Thymus (tissue), 11 donors: ENCODE measurements around the gene ZBTB7C. TPM values are rescaled to one million over a fixed set of nuclear protein-coding genes. Genes with fewer than 3 reads are reported as not detected.

Experiments
- DNase-seq, 9 donors: peaks; one replicate each; pipeline ENCODE4 v3.0.0-alpha.2; 2013; ENCODE audit warnings: low spot score in 9 of 9, low read depth in 6 of 9, missing footprints in 1 of 9
- H3K27ac ChIP-seq, 2 donors: one replicate each; pipeline ENCODE4 v1.5.1; 2013; ENCODE audit warnings: control low read depth in 1 of 2, low read depth in 1 of 2, low read length in 1 of 2, mild to moderate bottlenecking in 1 of 2, moderate library complexity in 1 of 2
- H3K27me3 ChIP-seq, 2 donors: one replicate each; pipeline ENCODE4 v1.5.1; 2013; ENCODE audit warnings: low read length in 1 of 2; ENCODE audit not compliant: control insufficient read depth in 2 of 2, insufficient read depth in 1 of 2
- H3K36me3 ChIP-seq, 2 donors: one replicate each; pipeline ENCODE4 v1.5.1; 2013; ENCODE audit warnings: low read length in 1 of 2, mild to moderate bottlenecking in 1 of 2, moderate library complexity in 1 of 2; ENCODE audit not compliant: control insufficient read depth in 2 of 2, insufficient read depth in 2 of 2
- H3K4me1 ChIP-seq, 2 donors: one replicate each; pipeline ENCODE4 v1.5.1; 2013; ENCODE audit warnings: low read length in 2 of 2; ENCODE audit not compliant: control insufficient read depth in 2 of 2, insufficient read depth in 2 of 2
- H3K4me3 ChIP-seq, 2 donors: one replicate each; pipeline ENCODE4 v1.5.1; 2013; ENCODE audit warnings: low read length in 2 of 2, control low read depth in 1 of 2, mild to moderate bottlenecking in 1 of 2
- H3K9me3 ChIP-seq, 2 donors: one replicate each; pipeline ENCODE4 v1.5.1; 2013; ENCODE audit warnings: low read length in 1 of 2, mild to moderate bottlenecking in 1 of 2; ENCODE audit not compliant: control insufficient read depth in 2 of 2, insufficient read depth in 1 of 2
- WGBS: extraction: QIAGEN DNeasy Blood & Tissue Kit; methylation state at CpG from one replicate; pipeline ENCODE4 v1.1.7; 2013; 5-methylcytosine and 5-hydroxymethylcytosine counted together
- polyA plus RNA-seq: library from polyadenylated mRNA; stranded (reverse); fragments of 200-250 nt; gene quantifications from one replicate; pipeline ENCODE4 v1.2.3, GENCODE V29; 2013
- total RNA-seq: library from RNA; stranded (reverse); fragments of 120-200 nt; gene quantifications from one replicate; pipeline ENCODE4 v1.2.4, GENCODE V29; 2013
- donor health status: healthy.

Gene ZBTB7C
- total and polyA plus RNA-seq, 2 donors: 0.14 to 0.73 TPM

DNA sequence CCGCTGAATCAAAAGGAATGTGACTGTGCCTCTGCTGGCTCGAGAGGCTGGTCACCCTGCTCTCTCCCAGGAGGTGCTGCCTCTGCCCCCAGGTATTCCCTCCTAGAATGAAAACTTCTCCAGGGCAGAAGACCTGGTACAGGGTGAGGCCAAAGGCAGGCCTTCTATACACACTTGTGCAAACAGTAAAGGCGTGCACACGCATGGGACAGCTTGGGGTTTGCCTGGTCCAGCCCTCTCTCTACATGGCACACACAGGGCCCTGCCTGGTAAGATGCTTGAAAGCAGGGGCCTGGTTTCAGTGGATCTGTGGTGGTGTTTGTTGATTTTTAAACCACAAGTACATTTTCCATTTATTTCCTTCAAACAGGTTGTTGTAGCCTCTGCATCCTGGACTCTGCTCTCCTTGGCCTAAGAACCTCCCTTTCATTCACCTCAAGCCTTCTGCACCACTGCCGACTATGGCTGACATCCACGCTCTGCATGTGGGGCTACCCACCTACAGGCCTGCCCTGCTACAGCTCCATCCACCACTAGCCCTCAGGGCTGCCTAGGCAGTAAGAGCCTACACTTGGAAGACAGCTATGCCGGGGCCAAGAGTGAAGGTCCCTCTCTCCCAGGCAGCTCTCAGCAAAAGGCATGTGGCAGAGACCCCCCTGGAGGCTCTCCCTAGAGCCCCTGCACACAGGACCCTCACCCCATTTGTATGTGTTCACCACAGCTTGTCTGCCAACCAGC is 190.7 kb downstream of the ZBTB7C start:
- Histone ChIP-seq H3K4me1 (no peaks in the 10 kb centered on the region), H3K27me3 (no peaks in the 10 kb centered on the region), H3K36me3 (no peaks in the 10 kb centered on the region), H3K4me3 (no peak overlapping the region), H3K9me3 (no peaks in the 10 kb centered on the region), H3K27ac (no peak overlapping the region)
- WGBS: 97% methylated on average over 7 of the region's 7 CpGs
- no peak for DNase-seq

DNA sequence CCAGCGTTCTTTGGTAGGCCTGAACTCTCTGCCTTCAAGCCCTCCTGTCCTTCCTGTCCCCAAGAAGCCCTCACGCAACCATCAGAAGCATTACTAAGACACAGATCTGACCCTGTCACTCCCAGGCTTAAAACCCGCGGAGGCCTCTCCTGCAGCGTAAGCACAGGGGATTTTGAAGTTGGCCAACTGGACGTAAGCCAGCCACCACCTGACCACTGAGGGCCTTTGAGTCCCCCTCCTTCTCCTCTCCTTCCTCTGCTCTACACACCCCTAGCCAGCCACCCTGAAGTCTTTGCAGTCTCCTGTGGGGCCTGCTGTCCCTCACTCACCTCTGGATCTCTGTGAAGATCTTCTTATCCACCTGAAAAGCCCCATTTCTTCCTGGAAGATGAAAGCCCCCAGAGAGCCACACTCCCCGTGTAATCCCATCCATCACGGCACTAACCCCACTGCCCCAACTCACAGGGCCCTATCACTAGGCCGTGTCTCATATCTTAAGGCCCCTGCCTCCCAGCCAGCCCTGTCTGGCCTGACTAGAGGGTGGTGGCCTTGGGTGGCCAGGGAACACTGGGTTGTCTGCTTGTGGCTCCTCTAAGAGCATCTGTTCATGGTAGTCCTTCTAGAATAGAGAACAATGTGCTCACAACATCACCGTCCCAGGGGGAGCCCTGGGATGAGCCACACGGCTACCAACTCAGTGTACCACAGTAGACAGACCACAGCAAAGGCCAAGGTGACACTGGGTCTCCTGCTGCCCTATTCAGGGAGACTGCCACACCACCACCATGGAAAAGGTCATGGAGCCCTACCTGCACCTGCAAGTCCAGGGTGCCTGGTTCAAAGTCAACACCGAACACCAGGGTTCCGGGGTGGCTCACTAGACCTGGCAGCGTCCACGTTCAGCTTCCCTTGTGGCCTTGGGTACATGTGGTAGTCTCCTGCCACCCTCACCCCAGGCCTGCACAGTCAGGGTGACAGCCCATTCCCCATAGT is 191.6 kb downstream of the ZBTB7C start:
- no peak overlapping the region for H3K27ac ChIP-seq
- 95% methylated on average over 15 of the region's 15 CpGs for WGBS
- DNase-seq: no peak

DNA sequence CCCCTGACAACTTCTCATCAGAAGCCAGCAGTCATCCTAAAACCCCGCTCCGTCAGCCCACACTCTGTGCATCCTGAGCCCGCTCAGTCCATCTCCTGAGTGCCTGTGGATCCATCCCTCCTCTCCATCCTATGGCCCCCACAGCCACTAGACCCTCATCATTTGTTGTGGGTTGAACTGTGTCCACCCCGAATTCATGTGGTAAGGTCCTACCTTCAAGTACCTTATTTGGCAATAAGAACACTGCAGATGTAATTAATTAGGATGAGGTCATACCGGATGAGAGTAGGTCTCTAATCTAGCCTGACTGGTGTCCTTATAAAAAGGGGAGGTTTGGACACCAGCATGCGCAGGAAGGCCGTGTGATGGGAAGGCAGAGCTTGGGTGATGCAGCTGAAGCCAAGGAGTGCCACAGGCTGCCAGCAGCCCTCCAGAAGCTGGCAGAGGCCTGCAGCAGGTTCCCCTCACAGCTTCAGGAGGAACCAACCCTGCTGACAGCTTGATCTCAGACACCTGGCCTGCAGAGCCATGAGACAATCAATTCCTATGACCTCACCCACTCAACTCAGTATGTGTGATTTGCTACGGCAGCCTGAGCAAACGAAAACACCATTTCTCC is 192.4 kb downstream of the ZBTB7C start:
- WGBS: 97% methylated on average over 9 of the region's 9 CpGs
- no peaks in the 10 kb centered on the region for H3K4me1 ChIP-seq
- H3K4me3 ChIP-seq: no peak overlapping the region
- no peaks in the 10 kb centered on the region for H3K27me3 ChIP-seq
- H3K27ac ChIP-seq: no peak overlapping the region
- DNase-seq: no peak
- H3K36me3 ChIP-seq: no peaks in the 10 kb centered on the region
- H3K9me3 ChIP-seq: no peaks in the 10 kb centered on the region

More for the DNA sequence above, 191.6 kb downstream of the ZBTB7C start:
- Histone ChIP-seq H3K36me3 (no peaks in the 10 kb centered on the region), H3K4me3 (no peak overlapping the region), H3K9me3 (no peaks in the 10 kb centered on the region), H3K27me3 (no peaks in the 10 kb centered on the region), H3K4me1 (no peaks in the 10 kb centered on the region)

DNA sequence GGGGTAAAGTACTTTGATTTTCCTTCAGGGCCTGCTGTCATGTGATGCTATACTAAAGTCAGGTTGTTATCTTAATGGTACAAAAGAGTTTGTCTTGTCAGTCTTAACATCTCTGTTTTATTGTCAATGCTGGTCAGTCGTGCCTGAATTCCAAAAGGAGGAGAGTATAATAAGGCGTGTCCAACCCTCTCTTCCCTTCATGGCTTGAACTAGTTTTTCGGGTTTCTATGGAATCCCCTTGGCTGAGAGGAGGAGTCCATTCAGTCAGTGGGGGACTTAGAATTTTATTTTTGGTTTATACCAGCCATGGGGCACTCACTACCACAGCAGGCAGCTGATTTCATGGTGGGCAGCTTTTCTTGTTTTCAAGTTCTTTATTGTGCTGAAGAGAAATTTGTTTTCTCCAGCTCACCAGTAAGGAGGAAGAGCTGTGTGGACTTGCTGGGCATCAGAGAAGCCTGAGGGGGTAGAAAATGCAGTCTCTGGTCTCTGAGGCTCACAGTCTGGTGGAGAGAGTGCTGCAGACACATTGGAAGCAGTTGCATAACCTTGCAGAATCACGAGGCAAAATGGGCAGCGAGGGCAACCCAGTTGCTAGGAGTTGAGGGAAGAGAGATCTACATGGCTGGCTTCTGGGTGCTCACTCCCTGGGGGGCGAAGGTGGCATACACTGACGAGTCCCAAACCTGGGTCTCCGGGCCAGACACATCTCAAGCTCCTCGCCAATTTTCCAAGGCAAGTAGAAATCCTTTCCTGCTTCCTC is 193.1 kb downstream of the ZBTB7C start:
- Histone ChIP-seq H3K27me3 (no peaks in the 10 kb centered on the region), H3K36me3 (no peaks in the 10 kb centered on the region), H3K9me3 (no peaks in the 10 kb centered on the region), H3K27ac (no peak overlapping the region), H3K4me1 (no peaks in the 10 kb centered on the region), H3K4me3 (no peak overlapping the region)
- DNase-seq: no peak
- WGBS: 92% methylated on average over 9 of the region's 9 CpGs

DNA sequence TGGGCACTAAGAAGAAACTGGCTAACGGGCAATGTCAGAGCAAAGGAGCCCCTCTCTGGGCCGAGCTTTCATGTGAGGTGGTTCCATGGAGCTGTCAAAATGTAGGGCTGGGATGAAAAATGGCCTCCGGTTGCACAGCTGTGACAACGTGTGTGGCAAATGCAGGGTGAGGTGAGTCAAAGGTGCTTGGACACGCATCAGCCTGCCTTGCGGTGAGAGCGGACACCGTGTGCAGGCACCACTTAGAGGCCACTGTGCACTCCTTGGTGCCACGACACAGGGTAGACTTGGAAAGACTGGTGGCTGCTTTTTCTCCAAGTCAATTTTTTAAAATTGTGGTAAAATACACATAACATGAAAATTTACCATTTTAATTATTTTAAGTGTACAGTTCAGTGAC is 195.4 kb downstream of the ZBTB7C start:
- no peak overlapping the region for H3K27ac ChIP-seq
- 94% methylated on average over 9 of the region's 9 CpGs for WGBS

DNA sequence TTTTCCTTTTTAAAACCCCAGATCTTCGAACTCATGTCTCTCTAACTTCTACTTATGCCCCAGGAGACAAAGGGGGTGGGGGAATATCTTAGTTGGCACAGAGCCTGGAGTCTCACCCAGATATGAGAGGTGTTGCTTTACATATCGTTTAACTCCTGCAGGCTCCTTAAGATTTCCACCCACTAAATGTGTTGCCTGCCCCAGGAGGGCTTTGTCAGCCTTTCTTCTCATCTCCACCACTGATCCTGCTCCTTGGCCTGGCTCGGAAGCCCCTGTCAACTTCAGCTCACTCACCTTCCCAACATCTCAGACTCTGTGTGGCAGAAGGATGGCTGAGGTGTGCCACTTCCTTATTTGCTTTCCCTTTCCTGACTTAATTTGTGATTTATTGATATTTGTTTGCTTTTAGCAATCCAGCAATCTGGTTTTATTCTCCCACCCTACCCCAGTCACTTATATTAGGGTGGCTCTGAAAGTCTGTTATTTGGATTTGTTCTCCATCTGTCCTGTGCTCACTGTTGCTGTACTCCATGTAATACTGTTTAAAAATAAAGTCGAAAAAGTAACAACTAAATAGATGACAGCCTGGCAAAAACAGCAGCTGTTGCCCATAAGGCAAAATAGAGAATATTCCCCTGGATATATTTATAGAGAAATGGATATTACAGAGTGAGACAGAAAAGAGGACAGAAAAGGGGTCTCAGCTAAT is 200.6 kb downstream of the ZBTB7C start:
- H3K27ac ChIP-seq: no peak overlapping the region
- no peak for DNase-seq
- WGBS: 58% methylated on average over 4 of the region's 4 CpGs

More for the DNA sequence above, 195.4 kb downstream of the ZBTB7C start:
- Histone ChIP-seq H3K4me1 (no peaks in the 10 kb centered on the region), H3K9me3 (no peaks in the 10 kb centered on the region), H3K27me3 (no peaks in the 10 kb centered on the region), H3K36me3 (no peaks in the 10 kb centered on the region), H3K4me3 (no peak overlapping the region)
- DNase-seq: no peak

DNA sequence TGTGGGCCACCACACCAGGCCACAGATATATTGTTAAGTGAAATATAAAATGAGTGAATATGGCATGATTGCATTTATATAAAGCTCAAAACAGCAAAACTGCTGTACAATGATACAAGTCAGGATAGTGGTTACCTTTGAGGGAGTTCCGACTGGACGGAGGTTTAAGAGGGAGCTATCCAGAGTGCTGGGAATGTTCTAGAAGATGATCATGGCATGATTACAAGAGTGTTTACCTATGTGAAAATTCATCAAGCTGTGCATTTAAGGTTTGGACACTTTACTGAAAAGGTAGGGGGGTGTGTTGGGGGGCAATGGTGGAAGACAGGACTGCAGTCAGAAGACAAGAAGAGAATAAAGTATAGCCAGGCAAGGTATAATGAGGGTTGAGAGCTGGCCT is 201.4 kb downstream of the ZBTB7C start:
- 93% methylated on average over 2 of the region's 2 CpGs for WGBS

More for the DNA sequence above, 200.6 kb downstream of the ZBTB7C start:
- Histone ChIP-seq H3K36me3 (no peaks in the 10 kb centered on the region), H3K9me3 (no peaks in the 10 kb centered on the region), H3K27me3 (no peaks in the 10 kb centered on the region), H3K4me3 (no peak overlapping the region), H3K4me1 (no peaks in the 10 kb centered on the region)

DNA sequence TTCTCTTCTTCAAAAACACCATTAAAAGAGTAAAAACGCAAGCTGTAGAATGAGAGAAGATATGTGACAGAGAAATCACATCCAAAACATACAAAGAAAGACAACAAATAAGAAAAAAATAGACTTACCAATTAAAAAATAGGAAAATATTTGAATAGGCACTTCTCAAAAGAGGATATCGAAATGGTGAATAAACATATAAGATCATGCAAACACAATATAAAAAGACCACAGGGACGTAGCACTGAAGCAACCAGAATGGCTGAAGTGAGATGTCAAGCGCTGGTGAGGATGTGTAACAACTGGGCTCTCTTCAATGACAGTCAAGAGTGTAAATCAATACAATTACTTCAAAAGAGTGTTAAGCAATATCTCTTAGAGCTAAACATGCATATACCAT is 202.3 kb downstream of the ZBTB7C start:
- H3K9me3 ChIP-seq: no peaks in the 10 kb centered on the region
- no peak for DNase-seq
- H3K27me3 ChIP-seq: no peaks in the 10 kb centered on the region
- H3K27ac ChIP-seq: no peak overlapping the region
- no peak overlapping the region for H3K4me3 ChIP-seq
- H3K36me3 ChIP-seq: no peaks in the 10 kb centered on the region
- WGBS: 93% methylated on average over 4 of the region's 4 CpGs
- H3K4me1 ChIP-seq: no peaks in the 10 kb centered on the region

More for the DNA sequence above, 201.4 kb downstream of the ZBTB7C start:
- Histone ChIP-seq H3K4me1 (no peaks in the 10 kb centered on the region), H3K9me3 (no peaks in the 10 kb centered on the region), H3K27me3 (no peaks in the 10 kb centered on the region), H3K4me3 (no peak overlapping the region), H3K36me3 (no peaks in the 10 kb centered on the region), H3K27ac (no peak overlapping the region)
- DNase-seq: no peak
